Hippocampal formation (tissue), 2 donors: ENCODE data around the gene FTSJ3.
"Not testable (repeated sequence)": the region's sequence is repeated elsewhere in the genome, so short reads cannot be mapped to it uniquely, and the experiment has no call there.

ENCODE experiments used
- DNase-seq, 2 donors: peaks; one replicate each; lab custom pipeline; 2025; lab: John Stamatoyannopoulos, UW

Gene FTSJ3, protein sequence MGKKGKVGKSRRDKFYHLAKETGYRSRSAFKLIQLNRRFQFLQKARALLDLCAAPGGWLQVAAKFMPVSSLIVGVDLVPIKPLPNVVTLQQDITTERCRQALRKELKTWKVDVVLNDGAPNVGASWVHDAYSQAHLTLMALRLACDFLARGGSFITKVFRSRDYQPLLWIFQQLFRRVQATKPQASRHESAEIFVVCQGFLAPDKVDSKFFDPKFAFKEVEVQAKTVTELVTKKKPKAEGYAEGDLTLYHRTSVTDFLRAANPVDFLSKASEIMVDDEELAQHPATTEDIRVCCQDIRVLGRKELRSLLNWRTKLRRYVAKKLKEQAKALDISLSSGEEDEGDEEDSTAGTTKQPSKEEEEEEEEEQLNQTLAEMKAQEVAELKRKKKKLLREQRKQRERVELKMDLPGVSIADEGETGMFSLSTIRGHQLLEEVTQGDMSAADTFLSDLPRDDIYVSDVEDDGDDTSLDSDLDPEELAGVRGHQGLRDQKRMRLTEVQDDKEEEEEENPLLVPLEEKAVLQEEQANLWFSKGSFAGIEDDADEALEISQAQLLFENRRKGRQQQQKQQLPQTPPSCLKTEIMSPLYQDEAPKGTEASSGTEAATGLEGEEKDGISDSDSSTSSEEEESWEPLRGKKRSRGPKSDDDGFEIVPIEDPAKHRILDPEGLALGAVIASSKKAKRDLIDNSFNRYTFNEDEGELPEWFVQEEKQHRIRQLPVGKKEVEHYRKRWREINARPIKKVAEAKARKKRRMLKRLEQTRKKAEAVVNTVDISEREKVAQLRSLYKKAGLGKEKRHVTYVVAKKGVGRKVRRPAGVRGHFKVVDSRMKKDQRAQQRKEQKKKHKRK

DNA sequence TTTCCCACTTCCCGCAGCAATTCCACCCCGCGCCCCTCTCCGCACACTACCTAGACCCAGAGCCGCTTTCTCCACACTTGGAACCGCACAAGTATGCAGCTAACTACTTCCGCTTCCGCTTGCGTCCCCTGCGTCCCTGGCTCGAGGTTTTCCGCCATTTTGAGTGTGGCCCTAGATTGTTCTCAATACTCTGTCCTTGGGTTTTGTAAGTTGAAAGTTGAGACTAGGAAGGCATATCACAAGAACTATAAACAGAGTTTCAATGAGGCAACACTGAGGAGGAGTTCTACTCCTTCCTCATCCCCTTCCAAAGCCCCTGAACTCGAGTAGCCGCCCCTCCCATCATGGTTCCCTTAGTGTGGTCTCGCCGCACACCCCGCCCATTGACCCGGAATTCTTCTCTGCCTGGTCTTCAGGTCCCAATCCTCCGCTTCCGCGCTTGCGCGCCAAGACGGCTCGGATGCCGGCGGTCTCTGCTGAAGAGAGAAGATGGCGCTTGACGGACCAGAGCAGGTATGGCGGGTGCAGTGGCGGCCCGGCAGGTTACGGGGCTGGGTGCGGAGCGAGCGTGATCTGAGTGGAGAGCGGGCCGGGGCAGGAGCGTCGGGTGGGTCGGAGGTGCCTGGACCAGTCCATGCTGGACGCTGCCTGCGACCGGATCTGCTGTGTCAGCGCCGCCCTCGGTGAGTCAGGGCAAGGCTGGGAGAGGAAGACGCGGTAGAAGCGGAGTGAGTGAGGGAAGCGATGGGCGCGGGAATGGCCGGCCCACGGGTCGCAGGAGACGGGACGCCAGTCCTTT lies at the start of gene FTSJ3, which contains the start of gene PSMC5:
Gene FTSJ3 (minus strand): TSS at position 662 of the 799 bp plus-strand sequence. CDS start 761 bp downstream, outside the sequence.
Gene PSMC5 (plus strand): TSS at position 430 of the 799 bp plus-strand sequence. CDS start 60 bp downstream, at position 490.
- DNase-seq, result peak; percentile 93 to 96

DNA sequence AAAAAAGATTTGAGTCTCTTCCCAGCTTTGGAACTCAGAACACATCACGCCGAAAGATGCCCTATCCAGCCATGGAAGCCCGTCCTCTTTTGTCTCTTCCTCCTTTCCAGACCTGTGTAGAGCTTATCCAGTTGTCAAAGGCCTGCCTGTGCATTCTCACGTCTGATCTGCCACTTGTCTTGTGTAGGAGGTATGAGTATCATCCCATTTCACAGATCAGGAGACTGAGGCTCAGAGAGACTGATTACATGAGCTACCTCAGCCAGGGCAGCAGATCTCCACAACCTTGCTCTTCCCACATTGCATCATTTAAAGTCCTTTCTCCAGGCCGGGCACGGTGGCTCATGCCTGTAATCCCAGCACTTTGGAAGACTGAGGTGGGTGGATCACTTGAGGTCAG lies 47.2 kb upstream of the FTSJ3 start:
- not testable (repeated sequence) for DNase-seq

DNA sequence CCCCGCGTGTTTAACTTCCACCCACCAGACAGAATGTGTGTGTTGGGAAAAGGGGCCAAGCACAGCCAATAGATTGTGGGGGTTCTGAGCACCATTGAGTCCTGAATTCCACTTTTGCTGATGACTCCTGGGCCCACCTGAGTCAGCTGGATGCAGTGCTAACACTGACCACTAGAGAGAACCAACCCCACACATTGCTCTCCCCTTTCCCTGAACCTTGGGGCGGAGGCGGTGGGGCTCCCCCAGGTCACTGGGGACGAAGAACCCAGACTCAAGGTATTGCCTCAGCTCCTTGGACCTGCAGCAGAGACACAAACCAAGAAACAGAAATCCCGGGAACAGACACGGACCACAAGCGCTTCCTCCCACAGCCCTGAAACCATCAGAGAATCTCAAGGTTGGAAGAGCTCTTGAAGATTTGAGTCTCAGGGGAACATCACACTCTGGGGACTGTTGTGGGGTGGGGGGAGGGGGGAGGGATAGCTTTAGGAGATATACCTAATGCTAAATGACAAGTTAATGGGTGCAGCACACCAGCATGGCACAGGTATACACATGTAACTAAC lies 46.7 kb upstream of the FTSJ3 start:
- not testable (repeated sequence) for DNase-seq

DNA sequence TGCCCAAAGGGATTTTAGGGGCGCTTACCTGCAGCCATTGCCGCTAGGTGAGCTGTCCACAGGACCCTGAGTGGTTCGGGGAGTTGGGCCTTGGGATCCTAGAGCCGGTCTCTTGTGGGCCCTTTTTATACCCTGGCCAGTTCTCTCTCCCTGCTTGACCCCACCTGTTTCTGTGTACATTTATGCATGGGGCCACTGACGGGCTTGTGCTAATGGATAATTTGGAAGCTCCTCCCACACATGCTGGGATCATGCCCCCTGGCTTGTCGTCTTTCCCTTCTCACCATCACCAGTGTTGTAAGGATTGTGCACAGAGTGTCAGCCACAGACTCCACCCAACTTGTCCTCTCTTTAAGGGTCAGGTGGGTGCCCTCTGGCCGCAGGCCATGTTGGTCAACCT lies 46.1 kb upstream of the FTSJ3 start, which contains the start of gene CSH2:
Gene CSH2 (minus strand): TSS at position 101 of the 400 bp plus-strand sequence. CDS start 63 bp downstream, at position 38.
- DNase-seq, result not testable (repeated sequence)

DNA sequence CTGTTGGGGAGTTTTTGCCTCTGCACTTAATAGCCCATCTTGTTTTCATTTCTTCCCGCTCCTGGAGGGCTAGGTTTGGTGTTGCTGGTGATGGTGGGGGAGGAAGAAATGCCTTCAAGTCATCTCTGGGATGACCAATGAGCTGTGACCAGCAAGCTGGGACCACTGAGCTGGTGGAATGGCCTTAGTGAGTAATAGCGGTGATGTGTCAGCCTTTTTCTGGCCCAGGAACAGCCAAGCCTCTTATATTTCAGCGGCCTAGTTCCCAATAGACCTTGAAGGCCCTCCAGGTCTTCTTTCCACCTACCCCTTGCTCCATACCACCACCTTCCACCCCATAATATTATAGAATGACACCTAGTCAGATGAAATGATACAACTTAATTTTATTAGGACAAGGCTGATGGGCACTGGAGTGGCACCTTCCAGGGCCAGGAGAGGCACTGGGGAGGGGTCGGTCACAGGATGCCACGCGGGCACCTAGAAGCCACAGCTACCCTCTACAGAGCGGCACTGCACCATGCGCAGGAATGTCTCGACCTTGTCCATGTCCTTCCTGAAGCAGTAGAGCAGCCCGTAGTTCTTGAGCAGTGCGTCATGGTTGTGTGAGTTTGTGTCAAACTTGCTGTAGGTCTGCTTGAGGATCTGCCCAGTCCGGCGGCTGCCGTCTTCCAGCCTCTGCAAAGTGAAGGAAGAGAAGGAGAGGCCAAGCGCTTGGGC lies 44.3 kb upstream of the FTSJ3 start:
- DNase-seq, result not testable (repeated sequence)

DNA sequence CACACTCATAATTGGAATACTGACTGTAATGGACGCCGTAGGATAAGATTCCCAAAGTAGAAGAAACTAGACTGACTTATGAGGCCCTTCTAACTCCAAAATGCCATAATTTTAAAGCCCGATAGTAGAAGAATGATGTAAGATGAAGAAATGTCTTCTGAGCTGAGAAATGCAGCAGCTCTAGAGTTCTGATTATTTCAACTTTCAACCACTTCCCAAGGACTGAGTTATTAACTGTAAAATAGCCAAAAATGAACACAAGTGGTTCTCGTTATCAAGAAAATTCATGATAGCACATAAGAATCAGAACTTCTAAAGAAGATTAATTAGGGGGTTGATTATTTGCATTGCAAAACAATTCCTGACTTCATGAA lies 42.8 kb upstream of the FTSJ3 start:
- not testable (repeated sequence) for DNase-seq

DNA sequence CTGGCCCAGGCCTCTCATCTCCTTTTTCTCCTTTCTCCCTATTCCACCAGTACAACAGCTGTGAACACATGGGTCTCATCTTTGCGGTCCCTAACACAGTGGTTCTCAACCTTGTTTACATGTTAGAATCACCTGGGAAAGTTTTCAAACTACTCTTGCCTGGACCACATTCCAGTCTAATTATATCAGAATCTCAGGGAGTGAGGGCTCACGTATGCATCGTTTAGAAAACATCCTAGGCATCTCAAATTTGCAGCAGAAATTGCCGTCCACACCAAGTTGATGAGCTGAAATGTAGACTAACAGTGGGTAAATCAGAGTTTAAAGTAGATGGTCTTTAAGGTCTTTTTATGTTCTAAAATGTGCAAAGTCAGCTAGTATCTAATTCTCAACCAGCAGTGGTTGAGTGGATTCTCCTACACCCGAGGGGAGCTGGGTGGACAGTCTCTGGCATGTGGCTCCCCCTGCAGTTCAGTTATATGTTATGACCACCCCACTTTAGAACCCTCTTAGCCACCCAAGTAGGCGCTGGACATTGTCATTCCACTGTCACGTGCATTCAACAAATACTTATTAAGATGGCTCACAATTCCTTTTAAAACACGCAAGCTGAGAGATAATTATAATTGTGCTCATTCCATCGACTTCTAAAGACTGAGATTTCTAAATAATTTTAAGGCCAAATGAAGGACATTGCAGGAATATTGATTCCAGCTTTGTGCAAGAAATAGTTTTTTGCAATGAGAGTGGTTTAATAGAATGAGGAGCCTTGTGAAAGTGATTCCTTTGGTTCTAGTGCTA lies 42.2 kb upstream of the FTSJ3 start:
- not testable (repeated sequence) for DNase-seq

DNA sequence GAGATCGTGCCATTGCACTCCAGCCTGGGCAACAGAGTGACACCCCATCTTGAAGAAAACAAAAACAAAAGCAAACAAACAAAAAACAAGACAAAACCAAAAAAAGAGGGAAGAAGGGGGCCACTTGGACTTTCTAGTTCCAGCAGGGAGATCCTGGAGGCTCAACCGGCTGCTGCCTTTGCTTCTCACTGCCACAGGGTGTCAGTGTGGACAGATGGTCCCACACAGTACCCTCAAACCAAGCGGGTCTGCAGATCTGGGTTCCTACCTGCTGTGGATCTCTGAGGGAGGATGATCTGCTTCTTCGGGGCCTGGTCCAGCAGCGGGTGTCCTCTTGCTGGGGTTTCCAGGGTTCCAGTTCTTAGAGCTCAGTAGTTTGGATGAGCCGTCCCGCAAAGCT lies 39.2 kb upstream of the FTSJ3 start:
- not testable (repeated sequence) for DNase-seq

DNA sequence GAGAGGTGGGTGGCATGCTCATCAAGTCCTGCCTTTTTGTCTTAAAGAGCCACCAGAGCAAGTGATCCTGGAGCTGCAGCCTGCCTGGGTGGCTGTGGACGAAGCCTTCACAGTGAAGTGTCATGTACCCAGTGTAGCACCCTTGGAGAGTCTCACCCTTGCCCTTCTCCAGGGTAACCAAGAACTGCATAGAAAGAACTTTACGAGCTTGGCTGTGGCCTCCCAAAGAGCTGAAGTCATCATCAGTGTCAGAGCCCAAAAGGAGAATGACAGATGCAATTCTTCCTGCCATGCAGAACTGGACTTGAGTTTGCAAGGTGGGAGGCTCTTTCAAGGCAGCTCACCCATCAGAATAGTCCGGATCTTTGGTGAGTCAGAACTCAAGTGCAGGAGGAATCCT lies 31.8 kb upstream of the FTSJ3 start:
- no peak for DNase-seq

DNA sequence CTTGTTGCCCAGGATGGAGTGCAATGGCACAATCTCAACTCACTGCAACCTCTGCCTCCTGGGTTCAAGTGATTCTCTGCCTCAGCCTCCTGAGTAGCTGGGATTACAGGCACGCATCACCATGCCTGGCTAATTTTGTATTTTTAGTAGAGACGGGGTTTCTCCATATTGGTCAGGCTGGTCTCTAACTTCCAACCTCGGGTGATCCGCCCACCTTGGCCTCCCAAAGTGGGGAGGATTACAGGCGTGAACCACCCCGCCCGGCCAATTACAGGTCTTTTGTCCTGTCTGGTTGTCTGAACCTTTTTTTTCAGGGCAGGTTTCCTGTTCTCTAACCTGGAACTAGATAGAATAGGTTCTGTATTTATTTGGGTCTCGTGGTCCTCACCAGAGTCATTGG lies 29.0 kb upstream of the FTSJ3 start:
- DNase-seq, result not testable (repeated sequence)

DNA sequence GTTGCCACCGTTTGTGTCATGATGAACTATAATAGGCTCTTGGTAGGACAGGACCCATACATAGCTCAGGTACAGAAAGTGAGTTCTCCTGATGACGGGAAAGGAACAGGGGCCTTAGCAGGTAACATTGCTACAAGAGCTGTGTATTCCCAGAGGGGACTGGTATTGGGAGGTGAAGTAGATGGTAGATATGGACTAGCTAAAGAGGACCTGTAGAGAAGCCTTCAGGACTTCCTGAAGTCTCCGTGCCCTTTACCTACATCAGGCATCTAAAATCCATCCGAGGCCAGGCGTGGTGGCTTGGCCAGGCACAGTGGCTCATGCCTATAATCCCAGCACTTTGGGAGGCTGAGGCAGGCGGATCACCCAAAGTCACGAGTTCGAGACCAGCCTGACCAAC lies 27.7 kb upstream of the FTSJ3 start:
- no peak for DNase-seq

DNA sequence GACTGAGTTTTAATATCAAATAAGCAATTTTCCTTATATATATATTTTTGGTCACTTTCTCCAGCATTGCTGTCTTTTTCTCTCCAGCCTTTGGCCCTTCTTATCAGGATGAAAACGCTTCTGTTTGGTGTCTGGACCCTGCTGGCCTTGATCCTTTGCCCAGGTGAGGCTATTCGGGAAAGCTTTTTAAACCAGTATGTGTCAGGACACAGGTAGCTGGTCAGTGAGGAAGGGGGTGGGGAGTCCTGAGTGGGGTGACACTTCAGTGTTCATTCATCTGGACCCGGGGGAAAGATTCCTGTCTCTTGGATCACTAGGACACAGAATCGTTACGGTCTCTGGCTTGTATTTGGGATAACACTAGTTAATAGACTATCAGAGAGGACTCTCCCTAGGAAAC lies 27.2 kb upstream of the FTSJ3 start:
- no peak for DNase-seq

DNA sequence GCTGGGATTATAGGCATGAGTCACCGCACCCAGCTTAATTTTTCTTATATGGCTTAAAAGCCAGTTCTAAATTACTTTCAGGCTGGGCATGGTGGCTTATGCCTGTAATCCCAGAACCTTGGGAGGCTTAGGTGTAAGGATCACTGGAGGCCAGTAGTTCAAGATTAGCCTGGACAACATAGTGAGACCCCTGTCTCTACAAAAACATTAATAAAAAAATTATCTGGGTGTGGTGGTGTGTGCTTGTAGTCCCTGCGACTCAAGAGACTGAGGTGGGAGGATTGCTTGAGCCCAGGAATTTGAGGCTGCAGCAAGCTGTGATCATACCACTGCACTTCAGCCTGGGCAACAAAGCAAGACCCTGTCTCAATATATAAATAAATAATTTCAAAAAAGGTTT lies 25.8 kb upstream of the FTSJ3 start:
- DNase-seq, result no peak

DNA sequence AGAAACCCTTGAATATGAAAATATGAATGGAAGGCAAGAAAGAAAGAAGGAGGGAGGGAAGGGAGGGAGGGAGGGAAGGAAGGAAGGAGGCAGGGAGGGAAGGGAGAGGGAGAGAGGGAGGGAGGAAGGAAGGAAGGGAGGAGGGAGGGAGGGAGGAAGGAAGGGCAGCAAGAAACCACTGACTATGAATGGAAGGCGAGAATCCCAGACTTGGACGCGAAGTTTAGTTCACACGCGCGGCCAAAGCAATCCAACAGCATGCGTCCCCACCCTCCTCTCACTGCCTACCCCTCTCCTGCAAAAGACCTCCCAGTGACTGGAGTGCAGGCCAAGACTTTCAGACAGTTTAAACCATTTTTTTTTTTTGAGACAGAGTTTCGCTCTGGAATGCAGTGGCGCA lies 22.9 kb upstream of the FTSJ3 start:
- DNase-seq, result no peak

DNA sequence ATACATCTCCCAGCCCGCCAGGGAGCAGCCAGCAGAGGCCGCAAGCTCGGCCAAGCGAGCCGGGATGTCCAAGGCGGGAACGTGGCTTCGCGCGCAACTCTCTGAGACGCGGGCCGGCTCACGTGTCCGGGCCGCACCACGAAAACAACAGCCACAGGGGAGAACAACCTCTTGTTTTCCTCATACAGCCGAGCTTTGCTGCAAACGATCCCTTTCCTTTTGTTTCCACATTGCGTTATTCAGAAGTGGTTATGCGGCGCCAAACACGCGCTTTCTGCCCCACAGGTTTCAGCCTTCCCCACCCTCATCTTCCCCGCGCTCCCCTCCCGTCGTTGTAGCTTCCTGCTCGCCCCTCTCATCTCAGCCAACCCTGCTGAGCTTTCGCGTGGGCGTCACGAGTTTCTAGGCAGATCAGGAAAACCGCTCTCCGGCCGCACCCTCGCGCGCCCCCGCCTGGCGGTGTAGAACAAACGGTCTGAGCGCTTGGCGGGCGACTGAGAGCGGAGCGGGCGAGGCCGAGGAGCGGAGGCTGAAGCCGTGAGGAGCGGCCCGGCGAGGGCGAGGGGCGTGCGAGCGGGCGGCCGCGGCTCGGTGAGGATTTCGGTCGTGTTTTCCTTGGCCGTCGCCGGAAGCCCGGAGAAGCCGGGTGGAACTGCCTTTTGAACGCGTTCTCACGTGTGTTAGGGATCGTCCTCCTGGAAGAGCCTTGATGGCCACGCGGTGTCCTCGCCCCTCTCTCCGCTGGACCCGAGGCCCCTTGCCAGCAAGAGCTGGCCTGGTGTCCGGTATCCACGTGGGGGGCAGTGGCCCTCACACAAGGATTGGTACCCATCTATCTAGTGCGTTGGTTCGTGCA lies 21.6 kb upstream of the FTSJ3 start:
- peak; percentile 77 for DNase-seq

DNA sequence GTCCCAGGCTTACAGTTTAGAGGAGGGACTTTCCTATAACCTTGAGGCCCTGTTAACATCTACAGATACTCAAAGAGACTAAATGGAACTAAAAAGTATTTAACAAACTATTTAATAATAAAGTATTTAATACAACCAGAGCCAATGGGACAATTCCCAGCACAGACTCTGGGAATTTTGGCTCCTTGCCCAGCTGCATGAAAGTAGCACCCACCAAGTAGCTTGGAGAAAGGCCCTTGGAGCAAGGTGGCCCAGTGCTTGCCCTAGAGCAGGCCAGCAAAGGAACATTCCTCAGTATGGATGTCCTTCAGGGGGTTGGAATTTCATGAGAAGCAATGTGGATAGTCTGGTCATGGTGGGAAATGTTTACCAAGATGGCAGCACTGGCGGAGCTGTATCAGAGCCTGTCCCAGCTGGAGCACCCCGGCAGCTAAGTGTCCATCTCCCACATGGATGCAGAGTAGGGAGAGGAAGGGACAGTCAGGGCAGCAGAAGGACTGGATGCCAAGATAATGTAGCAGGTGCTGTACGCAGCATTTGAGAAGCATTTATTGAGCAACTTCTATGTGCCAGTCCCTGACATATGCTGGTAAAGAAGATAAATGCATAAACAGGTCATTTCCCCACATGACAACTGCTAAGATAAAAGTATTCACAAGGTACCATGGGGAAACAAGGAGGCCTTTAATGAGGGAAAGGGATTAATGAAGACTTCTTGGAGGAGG lies 20.2 kb upstream of the FTSJ3 start:
- DNase-seq, result no peak

DNA sequence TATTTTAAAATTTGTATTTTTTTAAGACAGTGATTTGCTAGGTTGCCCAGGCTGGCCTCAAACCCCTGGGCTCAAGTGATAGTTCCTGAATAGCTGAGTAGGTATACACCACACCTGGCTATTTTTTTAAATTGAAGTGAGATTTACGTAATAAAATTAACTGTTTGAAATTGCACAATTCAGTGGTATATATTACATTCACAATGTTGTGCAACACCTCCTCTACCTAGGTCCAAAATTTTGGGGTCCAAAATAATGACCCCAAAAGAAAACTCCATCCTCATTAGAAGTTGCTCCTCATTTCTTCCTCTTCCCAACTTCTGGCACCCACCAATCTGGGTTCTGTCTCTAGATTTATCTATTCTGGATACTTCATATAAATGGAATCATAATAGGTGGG lies 18.0 kb upstream of the FTSJ3 start:
- DNase-seq, result no peak

DNA sequence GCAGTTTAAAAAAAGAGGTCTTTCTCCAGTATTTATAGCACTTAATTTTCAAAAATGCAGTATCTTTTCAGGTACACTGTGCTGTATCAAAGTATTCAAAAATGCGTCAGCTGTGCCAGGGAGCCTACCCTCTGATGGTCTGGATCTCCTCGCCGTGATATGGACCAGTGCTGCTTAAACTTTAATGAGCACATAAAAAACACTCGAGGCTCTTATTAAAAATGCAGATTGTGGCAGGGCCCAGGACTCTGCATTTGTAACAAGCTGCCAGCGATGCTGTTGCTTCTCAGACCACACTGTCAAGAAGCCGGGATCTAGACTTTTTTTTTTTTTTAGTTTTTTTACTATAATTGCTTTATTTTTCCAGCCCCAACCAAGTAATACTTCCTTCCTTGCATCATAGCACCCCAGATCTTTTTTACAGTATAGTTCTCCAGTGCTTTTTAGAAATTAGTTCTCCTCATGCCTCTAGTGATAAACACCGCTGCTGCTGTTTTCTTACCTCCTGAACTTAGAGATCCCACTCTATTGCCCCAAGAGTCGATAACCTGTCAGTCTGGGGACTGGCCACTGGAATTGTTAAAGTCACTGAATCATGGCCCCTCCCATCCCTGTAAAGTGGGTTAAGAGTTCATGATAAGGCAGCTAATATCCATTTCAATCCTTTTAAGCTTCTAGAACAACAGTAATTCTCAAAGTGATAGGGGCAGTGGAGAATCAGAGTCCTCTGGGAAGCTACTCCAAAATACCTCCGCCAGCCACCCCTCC lies 16.6 kb upstream of the FTSJ3 start:
- no peak for DNase-seq
